Pons (tissue), 1 donor: Measurements from ENCODE around the gene TLE1.
"Not testable (repeated sequence)": the region's sequence is repeated elsewhere in the genome, so short reads cannot be mapped to it uniquely, and the experiment has no call there.

Experiments used
- DNase-seq: peaks from one replicate; pipeline ENCODE4 v3.0.0-alpha.2; 2016; ENCODE audit warnings: low spot score

Gene TLE1

GRCh38 chr9:81689343-81690175 is at the start of gene TLE1:
Gene TLE1 (minus strand): TSS chr9:81689547. CDS start chr9:81688240, 1,307 bp downstream.
- peak; percentile 99 for DNase-seq

GRCh38 chr9:81737871-81738507 is 48.6 kb upstream of the TLE1 start:
- no peak for DNase-seq

GRCh38 chr9:81730498-81730897 is 41.2 kb upstream of the TLE1 start:
- DNase-seq = not testable (repeated sequence)

- no peak for DNase-seq
Measured at GRCh38 chr9:81729135-81729534, 39.8 kb upstream of the TLE1 start.

GRCh38 chr9:81724242-81724889 is 35.0 kb upstream of the TLE1 start:
- DNase-seq = no peak

GRCh38 chr9:81722277-81722676 is 32.9 kb upstream of the TLE1 start:
- no peak for DNase-seq

- DNase-seq = no peak
Measured at GRCh38 chr9:81720450-81721086, 31.2 kb upstream of the TLE1 start.

GRCh38 chr9:81719972-81720371 is 30.6 kb upstream of the TLE1 start:
- DNase-seq = no peak

- no peak for DNase-seq
Measured at GRCh38 chr9:81718244-81718643, 28.9 kb upstream of the TLE1 start.

- no peak for DNase-seq
Measured at GRCh38 chr9:81717747-81718077, 28.4 kb upstream of the TLE1 start.

GRCh38 chr9:81717061-81717746 is 27.9 kb upstream of the TLE1 start:
- peak; percentile 91 for DNase-seq

- no peak for DNase-seq
Measured at GRCh38 chr9:81716409-81716808, 27.1 kb upstream of the TLE1 start.

- no peak for DNase-seq
Measured at GRCh38 chr9:81705578-81705977, 16.2 kb upstream of the TLE1 start.

GRCh38 chr9:81694541-81694940 is 5.2 kb upstream of the TLE1 start:
- DNase-seq = no peak

- no peak for DNase-seq
Measured at GRCh38 chr9:81693671-81694378, 4.5 kb upstream of the TLE1 start.

GRCh38 chr9:81690251-81690851 is 1.0 kb upstream of the TLE1 start:
- no peak for DNase-seq

GRCh38 chr9:81689093-81689342 is 329 bp downstream of the TLE1 start:
- not testable (repeated sequence) for DNase-seq

GRCh38 chr9:81688262-81689092 is 870 bp downstream of the TLE1 start:
- not testable (repeated sequence) for DNase-seq

GRCh38 chr9:81687521-81688261 is 1.7 kb downstream of the TLE1 start:
- no peak for DNase-seq
